Cerebellar cortex (tissue), 1 donor: ENCODE data around the gene NT5C1A.
A peak's percentile ranks its signal among the peaks of the same experiment; 100 is the strongest.

ENCODE experiments used
- DNase-seq: peaks from one replicate; pipeline ENCODE4 v3.0.0-alpha.2; 2015; ENCODE audit warnings: low spot score

NT5C1A gene

DNA sequence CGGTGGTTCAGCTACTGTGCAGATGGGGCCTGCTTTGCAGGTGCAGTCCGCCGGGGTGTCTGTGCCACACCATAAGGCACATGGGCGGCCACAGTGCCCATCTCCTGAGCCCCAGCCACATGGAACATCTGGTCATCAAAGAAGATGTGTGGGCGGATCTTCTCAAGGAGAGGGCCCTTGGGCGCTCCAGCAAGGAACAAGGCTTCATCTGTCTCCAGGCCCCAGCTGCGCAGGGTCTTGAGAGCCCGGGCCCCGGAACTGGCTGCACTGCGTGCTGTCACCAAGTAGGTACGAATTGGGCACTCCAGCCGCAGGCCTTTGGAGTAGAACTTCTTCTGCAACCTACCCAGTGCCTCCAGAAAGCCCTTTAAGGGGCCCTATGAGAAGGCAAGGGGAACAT, 12.8 kb downstream of the NT5C1A start:
- no peak for DNase-seq

DNA sequence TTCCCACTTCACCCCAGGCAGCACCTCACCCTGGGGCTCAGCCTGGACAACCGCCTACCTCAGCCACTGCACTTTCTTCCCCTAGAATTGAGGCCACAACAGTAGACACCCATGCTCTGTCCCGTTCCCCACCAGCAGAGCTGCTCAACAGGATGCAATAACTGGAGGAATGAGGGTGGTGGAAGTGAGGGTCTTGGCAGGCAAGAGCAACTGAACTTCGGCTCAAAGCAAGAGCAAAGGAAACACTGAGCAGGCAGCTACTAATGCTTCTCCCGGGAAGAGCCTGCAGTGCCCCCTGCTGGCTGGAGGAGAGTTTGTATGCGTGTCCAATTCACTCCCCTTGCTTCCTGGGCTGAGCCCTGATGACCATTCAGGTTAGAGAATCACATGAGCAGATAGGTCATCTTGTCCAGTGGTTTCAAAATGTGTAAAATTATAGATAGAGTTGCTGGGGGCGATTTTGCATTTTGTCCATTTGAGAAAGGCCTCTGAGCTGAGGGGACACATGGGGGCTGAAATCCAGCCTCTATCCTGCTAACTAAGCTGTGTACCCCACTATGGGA, 13.9 kb downstream of the NT5C1A start:
- peak; percentile 69 for DNase-seq

DNA sequence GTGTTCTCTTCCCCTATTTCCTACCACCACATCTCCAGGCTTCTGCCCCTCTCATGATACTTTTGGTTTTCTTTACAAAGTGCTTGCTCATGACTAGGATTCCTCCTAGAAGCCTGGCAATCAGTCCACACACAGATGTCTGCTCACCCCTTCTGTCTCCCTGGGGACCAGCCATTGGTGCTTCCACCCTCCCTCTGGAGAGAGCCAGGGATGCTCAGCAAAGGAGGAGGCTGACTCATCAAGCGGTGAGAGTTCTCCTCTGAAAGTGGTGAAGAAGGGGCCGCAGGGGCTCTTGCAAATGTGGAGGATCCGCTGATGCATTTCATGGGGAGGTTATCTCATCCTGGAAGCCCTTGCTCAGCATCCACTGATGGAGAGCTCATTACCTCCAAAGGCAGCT, 14.5 kb downstream of the NT5C1A start:
- no peak for DNase-seq

DNA sequence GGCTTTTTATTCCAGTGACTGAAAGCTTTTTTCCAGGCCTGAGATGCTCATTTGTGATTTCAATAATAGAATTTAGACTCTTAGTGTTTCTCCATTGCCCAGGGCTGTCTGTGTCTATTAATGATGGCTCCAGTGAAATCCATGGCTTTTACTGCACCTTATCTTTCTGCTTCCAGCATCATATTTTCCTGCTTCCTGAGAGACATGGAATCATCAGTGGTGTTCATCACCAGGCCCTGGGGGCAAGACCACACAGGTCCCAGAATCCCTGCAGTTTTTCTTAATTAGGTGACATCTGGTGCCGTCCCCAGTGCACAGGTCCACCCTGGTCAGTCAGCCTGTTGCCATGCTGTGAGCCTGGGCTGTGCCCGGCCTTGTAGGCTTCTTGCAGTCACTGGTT, 15.5 kb downstream of the NT5C1A start:
- peak; percentile 55 for DNase-seq

GRCh38 chr1:39655578-39656268, 16.2 kb downstream of the NT5C1A start:
- no peak for DNase-seq

DNA sequence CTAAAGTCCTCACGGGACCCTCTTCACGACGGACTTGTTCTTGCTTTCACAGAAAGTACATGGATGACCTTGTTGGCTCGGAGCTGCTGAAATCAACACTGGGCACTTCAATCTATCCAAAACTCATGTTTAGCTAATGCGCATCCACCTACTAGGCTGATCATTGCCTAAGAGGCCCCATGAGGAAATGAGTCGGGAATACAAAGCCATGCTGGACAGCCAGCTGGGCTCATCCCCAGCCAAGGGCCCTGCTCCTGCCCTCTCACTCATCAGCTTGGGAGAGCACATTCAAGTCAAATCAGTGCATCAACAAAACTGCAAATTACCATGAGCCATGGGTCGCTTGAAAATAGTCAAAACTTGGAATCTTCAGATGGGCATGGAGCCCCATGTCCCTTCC, 17.6 kb downstream of the NT5C1A start:
- DNase-seq = no peak

DNA sequence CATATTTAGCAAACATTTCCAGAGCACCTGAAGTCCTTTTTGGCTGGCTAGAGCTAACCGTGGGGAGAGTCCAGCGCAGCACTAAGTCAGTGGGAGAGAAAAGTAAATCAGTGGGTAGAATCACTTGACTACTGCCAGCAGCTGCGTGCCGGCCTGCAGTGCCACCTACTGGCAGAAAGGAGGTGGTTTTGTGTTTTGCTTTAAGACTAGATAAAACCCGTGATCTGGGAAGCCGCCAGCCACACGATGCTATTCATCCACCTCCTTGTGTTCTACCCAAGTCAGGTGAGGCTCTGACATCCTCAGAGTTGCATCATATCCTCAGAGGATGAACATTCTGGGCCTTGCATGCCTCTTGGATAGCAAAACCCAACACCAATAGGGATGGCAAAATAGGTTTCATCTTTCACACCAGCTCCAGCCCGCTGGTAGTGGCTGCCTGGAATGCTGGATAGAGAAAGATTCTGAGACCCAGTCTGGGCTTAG, 18.3 kb downstream of the NT5C1A start:
- DNase-seq = peak; percentile 89

DNA sequence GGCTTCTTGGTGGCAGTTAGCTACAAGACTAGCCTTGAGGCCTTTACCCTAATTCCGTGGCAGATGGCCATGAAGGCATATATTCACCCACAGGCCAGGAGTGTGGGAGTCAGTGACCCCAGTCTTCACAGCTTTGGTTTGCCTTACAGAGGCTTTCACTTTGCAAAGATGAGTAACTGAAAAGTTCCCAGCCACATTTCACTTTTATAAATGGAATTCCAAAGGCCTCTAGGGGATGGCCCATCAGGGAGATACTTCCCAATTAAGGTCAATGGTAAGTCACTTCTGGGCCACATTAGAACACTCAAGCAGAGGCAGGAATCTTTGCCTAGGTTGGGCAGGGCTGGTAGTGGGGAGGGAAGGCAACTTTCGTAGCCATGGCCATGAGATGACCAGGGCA, 19.4 kb downstream of the NT5C1A start:
- DNase-seq = no peak

GRCh38 chr1:39652105-39652504, 19.8 kb downstream of the NT5C1A start:
- DNase-seq = no peak

GRCh38 chr1:39650431-39650830, 21.5 kb downstream of the NT5C1A start:
- no peak for DNase-seq

GRCh38 chr1:39649636-39650185, 22.2 kb downstream of the NT5C1A start:
- no peak for DNase-seq

- DNase-seq = no peak
Observed at GRCh38 chr1:39648496-39648895, 23.4 kb downstream of the NT5C1A start.

DNA sequence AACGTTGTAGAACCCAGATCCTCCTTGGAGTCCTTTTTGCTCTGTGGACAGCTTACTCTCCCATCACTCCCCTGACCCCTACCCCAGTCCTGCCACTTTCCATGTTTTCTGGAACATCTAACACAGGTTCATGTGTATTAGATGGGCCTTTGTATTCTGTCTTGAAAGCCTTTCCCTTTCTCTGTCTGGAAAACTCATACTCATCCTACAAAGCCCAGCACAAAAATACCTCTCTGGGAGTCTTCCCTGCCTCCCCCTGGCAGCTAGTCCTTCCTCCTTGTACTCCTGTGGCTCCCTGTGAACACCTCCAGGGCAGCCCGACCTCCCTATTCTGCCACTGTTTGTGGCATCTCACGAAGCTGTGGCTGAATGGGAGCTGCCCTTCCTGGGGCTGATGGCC, 24.7 kb downstream of the NT5C1A start:
- no peak for DNase-seq

DNA sequence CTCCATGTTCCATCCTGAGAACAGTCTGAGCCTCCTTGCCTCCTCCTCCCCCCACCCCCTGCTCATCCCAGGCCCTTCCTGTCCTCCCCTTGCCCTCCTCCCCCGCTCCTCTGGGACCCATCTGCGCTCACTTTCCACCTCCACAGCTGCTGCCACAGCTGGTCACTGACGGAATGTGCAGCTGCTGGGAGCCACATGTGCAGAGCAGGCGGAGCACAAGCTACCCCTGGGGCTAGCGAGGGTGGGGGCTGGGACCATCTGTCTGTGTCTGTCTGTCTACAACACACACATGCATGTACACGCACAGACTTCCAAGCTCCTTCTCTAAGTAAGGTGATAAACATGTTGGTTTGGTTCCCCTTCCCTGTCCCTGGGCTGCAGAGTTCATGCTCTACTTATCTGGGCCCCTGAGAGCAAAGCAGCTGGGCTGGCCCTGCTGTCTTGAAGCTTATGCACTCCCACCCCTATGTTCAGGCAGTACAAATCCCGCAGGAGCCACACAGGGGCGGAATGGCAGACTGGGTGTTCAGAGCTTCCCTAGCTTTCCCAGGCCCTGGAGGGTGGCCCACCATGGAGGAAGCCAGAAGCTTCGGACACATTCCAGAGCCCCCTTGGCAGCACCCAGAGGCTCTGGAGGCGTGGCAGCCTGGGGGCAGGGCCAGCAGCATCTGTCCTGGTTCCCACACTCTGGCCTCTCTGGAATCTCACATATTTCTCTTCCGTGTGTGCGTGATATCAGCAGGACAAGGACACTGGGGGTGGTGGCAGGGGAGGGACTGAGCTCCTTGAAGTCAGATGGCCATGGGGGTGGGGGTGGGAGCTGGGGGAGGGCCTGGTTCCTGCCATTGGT, 25.4 kb downstream of the NT5C1A start:
- DNase-seq = no peak

DNA sequence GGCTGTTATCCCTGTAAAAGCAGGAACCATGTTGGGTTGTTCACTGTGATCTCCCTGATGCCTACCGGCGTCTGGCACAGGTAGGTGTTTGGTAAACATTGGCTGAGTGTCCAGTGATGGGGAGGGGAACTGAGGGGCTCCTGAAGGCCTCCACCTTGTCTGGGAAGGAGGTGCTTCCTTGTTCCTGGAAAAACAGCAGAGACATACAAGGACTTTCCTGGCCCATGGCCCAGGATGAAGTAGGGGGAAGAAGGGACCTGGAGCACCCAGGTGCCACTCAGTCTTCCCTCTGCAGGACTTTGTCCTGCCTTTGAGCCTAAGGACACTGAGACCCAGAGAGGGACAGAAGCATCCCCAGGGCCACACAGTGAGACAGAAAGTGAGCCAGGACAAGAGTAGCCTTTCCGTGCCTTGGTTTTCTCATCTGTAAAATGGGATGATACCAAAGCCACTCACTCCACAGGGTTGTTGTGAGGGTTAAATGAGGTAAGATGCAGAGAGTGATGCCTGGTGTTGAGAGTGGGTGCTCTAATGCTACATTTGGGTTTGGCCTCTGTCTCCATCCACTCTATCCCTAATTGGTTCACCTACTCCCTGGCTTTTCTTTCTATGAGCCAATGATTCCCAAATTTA, 26.4 kb downstream of the NT5C1A start:
- DNase-seq = no peak

GRCh38 chr1:39643705-39644104, 28.2 kb downstream of the NT5C1A start:
- DNase-seq = no peak

DNA sequence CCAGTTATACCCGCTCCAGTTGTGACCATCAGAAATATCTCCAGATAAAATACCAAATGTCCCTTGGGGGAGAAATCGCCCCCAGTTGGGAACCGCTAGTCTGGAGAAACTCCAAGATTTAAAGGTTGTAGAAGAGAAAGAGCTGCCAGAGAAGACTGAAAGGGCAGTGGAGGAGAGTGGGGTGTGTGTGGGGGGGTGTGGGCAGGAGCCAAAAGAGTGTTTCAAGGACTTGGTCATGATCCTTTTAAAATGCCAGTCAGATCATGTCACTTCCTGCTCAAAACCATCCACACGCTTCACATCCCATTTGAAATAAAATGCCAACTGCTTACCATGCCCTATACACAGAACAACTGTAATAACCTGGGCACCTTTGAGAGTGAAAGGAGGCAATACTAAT, 29.1 kb downstream of the NT5C1A start:
- no peak for DNase-seq

DNA sequence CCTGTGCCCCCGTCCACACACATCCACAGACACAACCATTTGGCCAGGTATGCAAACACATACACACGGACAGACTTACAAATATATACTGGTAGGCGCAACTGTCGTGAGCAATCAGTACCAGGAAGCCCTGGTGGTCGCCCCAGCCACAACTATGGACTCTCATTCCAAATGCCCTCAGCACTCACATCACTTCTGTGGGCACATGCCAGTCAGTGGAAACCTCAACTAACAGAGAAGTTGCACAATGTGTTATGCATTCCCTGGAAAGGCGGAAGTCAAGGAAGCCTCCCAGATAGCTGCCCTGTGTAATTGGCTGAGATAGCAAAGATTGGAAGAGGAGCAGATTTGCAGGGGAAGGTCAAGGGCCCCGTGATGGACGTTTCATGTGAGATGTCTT, 31.0 kb downstream of the NT5C1A start:
- no peak for DNase-seq

DNA sequence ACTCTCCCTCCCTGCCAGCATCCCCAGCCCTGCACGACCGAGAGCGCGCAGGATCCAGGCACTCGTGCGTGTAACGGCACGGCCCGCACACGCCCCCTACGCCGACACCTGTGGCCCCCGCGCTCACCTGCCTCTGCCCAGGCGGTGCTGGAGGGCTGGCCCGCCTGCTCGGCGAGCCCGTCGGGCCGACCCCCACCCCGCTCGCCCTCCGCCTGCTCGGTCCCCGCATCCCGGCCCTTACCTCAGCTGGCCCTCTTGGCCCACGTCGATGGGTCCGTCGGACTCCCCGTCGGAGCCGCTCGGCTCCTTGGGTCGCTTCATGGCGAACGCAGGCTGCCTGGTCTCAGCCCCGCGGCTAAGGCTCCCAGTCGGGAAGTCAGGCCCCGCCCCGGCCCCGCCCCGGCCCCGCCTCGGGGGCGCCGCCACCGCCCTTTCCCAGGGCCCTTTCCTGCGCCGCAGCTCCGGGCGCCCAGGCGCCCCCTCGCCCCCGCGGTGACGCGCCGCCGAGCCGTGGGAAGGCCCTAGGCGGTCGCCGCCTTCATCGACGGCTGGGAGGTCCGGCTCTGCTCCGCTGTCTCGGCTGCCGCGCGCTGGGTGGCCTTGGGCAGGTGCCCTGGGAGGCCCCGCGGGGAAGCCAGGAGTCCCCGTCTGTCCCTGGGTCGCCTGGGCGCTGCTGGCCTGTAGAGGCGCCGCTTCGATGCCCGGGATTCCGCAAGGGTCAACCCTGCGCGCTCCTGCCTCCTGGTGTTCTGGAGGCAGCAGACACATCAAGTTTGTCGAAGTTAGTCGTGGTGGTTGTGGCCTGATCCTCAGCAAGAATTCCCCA, 32.4 kb downstream of the NT5C1A start, which contains the start of gene HEYL:
Gene HEYL (minus strand): TSS at position 339 of the 826 bp plus-strand sequence. CDS start 18 bp downstream, at position 321.
- no peak for DNase-seq

- DNase-seq = no peak
Observed at GRCh38 chr1:39638965-39639304, 33.0 kb downstream of the NT5C1A start.

DNA sequence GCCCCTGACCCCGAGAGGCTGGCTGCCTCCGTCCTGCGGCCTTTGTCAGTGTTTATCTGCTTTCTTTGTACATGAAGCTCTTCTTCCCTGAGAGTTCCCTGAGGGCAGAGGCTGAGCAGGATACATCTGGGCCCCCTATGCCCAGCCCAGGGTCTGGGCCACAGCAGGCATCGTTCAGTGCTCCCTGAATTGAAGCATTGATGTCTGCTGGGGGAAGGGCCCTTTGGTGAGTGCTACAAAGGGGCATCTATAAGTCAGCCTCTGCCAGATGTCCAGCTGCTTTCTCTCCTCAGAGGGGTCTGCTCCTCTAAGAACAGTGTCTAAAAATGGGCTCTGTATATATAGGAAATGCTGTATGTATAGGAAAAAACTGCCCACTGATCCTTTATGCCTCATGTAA, 34.5 kb downstream of the NT5C1A start:
- DNase-seq = no peak

- DNase-seq = no peak
Observed at GRCh38 chr1:39635871-39636210, 36.1 kb downstream of the NT5C1A start.
